Myocyte (in vitro differentiated cells): ENCODE results near the gene ATF6B. TPM values are rescaled to one million over a fixed set of nuclear protein-coding genes. Genes with fewer than 3 reads are reported as not detected.
A peak's percentile ranks its signal among the peaks of the same experiment; 100 is the strongest.
"Not testable (repeated sequence)": the region's sequence is repeated elsewhere in the genome, so short reads cannot be mapped to it uniquely, and the experiment has no call there.

Experiments
- DNase-seq: peaks from one replicate; pipeline ENCODE4 v3.0.0-alpha.2; 2012; ENCODE audit warnings: low read depth
- total RNA-seq: library from RNA; depleted of rRNA; stranded (reverse); fragments of >200 nt; gene quantifications from 2 replicates; pipeline ENCODE4 v1.2.3, GENCODE V29; 2014

ATF6B gene
- total RNA-seq, 1 donor from 2014 or later, result 26.4 TPM

DNA sequence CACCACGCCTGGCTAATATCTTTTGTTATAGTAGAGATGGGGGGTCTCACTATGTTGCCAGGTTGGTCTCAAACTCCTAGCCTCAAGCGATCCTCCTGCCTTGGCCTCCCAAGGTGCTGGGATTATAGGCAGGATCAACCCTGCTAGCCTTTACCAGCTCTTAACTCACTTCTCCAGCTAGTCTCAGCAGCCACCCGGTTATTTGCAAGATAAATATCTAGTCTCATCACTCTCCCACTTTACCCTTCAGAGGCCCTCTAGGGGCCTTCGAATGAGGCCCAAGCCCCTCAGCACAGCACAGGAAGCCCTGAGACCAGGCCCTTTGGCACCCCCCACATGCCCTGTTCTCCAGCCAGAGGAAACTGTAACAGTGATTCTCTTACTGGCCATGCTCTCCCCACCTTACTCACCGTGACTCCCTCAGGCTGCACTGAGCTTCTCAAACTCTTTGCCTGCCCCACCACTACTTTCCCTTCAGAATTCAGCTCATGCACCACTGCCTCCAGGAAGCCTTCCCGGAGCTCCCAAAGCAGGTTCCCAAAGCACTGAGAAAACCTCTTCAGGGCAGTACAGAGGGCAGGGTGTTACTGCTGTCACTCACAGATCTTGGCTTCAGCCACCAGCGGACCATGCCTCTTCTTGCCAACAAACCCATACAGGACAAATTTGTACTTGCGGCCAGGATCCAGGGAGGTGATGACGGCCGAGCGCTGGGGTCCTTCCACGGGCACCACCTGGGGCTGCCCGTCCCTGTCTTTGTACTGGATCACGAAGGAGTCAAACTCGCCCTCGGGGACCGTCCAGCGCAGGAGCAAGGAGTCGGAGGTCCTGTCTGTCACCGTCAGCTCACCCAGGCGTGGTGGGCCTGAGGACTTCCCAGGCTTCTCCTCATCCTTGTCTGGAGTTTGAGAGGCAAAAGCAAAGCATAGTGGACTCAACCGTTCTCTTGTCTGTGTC, 44.0 kb downstream of the ATF6B start:
- no peak for DNase-seq

DNA sequence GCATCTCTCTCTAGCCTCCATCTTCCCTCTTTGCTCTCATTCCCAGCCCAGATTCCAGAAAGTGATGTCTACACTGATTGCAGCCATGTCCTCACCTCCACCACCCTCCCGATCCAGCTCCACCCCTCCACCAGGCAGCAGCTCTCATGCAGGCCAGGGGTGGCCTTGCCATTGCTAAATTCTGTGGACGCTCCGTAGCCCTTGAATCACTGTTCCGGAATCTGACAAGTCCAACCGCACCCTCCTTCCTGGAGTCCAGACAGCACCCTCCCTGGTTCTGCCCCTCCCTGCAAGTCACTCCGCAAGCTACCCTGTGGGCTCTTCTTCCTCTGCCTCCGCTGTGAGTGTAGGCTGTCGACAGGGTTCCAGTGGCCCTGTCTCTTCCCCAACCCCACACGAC, 45.1 kb downstream of the ATF6B start:
- peak; percentile 88 for DNase-seq

DNA sequence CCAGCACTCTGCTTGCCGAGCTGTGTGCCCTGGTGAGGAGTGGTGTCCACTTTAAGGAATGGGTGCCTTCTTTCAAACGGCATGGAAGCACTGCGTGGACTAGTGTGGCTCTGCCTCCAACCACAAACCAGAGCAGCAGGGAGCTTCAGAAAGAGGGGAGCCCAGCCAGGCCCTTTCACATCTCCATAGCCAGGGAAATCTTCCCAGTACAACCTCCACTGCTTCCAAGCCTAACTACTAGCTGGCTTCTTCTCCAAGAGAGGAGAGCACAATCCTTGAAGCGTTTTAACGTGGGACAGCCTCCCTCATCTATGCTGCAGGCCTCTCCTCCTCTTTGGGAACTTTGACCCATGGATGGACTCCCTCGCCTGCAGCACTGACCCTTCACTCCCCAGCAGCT, 45.6 kb downstream of the ATF6B start:
- DNase-seq, result no peak

DNA sequence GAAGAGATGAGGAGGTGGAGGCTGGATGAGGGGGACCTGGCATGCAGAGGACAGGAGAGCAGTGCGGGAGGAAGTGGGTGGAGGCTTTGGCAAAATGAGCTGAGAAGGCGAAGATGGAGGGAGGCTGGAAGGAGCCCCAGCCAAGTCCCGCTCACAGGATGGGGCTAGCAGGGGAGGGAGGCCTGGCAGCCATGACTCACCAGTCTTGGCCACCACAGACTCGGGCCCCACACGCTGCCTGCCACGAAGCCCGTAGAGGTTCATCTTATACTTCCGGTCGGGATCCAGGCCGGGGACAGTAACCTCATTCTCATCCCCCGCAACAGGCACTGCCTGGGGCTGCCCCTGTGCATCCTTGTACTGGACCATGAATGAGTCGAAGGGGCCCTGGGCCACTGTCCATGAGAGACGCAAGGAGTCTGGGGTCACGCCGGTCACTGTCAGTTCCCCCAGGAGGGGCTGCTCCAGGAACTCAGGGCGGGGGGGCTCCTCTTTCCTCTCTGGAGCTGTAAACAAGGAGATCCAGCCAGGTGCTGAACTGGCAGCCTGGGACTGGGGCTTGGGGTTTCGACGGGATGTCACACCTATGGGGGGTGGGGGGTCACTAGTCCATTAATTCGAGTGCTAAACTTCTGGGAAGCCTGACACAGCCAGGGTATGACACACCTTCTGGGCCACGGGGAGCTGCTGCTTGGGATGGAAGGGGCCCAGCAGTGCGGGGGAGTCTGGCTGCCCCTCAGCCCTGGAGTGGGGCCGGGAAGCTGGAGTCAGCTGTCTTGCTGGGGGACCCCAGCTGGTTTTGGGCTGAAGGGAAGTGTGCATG, 46.7 kb downstream of the ATF6B start:
- DNase-seq, result peak; percentile 68

DNA sequence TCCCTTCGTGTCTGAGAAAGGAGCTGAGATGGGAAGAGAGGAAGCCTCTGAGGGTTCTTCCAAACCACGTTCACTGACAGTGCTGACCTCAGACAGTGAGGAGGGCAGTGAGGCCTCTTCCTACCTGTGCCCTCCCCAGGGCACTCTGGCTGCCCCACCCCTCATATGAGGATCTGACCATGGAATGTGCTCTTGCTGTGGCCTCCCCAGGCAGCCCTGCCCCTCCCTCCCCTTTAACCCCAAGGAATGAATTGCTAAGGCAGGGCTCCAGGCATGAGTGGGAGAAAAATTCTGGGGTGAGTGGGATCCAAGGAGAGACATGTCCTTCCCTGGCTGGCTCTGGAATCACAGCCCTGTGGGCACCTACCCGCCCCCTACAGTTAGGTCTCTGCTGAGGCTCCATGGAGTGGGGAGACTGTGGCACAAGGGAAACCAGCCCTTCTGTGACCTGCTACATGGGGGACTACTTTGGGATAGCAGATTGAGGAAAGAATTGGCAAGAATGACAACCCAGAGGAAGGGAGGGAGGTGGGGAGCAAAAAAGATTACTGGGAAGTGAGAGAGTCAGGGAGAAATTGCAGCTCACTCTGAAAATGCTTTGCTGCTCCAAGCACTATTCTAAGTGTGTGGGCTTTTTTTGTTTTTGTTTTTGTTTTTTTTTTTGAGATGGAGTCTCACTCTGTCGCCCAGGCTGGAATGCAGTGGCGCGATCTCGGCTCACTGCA, 48.3 kb downstream of the ATF6B start:
- DNase-seq, result no peak

DNA sequence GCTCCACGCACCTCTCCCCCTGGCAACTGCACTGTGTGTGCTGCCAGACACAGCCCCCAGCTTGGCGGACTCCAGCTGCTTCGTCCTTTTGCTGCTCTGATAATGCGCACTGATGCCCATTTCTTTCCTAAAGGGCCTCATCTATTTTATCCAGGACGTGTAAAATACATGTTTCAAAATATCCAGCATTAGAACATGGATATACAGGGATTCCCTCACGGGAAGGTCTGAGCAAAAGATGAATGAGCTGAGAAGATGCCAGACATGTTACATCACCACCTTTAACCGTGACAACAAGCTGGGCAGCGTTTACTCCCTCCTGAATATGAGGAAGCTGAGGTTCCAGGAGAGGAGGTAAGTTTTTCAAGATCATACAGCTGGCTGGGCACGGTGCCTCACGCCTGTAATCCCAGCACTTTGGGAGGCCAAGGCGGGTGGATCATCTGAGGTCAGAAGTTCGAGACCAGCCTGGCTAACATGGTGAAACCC, 51.7 kb downstream of the ATF6B start:
- peak; percentile 52 for DNase-seq

DNA sequence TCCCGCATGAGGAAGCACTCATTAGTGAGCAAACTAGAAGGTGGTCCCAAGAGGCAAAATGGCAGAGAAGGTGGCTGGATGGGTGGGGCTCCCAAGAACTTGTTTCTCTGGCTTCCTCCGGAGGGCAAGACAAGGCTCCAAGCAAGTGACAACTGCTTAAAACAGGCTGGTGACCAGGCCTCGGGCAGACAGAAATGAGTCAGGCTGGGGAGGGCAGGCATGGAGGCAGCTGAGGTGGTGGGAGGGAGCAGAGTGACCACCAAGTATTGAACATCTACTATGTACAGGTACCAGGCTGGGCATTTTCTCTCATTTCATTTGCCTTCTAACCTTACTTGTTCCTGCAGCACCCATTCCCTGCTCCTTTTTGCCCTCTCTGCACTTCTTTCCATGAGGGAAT, 52.3 kb downstream of the ATF6B start:
- DNase-seq, result peak; percentile 58

DNA sequence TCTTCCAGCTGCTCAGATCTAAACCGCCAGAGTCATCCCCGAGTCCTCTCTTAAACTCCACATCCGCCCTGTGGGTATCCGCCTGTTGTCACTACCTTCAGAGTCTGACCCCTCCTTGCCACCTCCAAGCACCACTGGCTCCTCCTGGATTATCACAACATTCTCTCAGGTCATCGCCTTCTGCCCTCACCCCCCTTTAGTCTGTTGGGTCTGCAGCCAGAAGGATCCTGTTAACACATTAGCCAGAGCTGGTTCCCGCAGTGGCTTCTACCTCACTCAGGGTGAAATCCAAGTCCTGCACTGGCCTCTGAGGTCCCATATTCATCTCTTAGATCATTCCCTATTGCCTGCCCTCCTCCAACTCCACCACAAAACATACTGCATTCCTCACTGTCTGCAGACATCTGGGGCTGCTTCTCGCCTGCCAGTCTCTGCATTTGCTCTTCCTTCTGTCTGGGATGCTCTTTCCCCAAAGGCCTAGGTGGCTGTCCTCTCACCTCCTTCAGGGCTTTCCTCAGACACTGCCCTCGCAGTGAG, 53.0 kb downstream of the ATF6B start:
- no peak for DNase-seq

DNA sequence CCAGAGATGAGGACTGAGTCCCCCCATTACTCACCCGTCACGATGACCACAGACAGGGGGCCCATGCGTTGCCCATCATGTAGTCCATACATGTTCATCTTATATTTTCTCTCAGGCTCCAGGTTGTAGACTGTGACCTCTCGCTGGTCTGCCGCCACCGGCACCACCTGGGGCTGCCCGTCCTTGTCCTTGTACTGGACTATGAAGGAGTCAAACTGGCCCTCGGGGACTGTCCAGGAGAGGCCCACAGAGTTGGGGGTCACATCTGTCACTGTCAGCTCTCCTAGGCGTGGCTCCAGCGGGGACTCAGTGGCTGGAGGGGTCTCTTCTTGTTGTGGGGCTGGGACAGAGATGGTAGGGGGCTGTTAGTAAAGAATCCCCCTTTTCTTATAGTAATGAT, 54.4 kb downstream of the ATF6B start:
- DNase-seq, result no peak

DNA sequence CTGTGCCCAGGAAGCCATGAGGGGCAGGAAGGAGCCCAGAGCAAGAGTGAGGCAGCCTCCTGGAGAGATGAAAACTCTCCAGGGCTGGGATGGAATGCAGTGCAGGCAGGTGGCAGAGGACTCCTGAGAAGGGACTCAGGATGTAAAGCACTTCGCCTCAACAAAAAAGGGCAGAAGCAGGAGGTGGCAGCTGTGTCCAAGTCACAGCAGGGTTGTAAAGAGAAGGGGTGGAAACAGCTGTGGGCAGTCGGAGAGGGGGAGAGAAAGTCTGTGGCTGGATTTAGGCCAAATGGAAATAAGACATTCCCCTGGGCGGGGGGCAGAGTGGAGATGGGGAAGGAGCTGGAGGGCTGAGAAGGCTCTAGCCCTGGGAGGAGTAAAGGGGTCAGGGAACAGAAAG, 54.9 kb downstream of the ATF6B start:
- no peak for DNase-seq

DNA sequence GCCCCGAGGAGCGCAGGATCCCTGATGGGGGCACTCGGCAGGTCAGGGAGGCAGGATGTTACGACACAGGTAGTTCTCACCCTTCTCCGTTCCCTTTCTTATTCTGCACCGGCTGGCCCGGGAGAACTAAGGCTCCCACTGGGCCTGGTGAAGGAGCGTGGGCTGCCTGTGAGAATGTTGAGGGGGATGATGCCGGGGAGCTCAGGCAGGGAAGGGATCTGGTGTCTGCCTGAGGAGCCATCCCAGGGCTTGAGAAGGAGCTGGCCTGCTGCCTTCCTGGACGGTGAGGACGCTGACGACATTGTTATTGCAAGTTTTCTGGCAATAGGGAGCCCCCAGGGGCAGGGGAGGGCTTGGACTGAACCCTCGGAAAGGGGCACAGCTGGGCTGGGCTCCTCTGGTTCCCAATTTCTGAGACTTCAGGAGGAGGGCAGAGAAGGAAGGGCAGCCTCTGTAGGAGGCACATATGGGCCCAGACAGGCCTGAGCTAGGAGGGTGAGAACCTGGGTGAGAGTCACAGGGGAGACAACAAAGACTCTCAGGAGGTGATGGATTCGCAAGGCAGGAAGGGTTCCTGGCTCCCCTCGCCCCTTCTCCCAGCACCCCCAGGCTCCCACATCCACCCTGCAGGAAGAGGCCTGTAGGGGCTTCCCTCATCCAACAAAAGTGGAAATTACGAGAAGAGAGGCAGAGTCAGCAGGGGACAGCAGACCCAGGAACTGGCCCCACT, 57.1 kb downstream of the ATF6B start:
- DNase-seq, result no peak

DNA sequence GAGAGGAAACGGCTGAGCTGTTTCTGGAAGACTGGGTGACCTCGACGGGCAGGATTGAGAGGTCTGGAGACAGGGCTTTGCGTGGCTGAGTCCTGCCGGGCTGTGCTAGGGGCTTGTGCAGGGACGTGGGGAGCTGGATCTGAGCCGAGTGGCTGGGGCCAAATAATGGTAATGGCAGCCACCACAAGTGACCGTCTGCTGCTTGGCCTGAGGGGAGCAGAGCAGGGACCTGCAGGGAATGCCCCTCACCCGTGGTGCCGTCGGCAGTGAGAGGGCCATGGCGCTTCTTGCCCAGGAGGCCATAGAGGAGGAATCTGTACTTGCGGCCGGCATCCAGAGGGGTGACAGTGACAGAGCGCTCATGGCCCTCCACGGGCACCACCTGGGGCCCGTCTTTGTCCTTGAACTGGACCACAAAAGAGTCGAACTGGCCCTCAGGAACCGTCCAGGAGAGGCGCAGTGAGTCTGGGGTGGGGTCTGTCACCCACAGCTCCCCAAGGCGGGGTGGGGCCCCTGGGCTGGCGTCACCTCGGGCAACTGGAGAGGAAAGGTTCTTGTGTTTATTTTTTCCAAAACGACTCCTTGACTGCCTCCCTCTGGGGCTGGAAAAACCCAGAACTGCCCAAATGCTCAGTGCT, 58.0 kb downstream of the ATF6B start:
- DNase-seq, result no peak

DNA sequence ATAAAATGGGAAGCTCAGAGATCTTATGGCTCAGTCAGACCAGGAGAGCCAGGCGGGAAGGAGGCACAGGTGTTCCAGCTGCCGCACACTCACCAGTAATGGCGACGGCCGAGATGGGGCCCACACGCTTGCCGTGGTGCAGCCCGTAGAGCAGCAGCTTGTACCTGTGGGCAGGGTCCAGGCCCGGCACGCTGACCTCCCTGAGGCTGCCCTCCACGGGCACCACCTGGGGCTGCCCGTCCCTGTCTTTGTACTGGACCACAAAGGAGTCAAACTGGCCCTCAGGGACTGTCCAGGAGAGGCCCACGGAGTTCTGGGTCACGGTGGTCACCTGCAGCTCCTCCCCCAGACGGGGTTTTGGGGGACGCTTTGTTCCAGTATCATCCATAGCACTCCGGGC, 58.6 kb downstream of the ATF6B start:
- DNase-seq, result no peak

DNA sequence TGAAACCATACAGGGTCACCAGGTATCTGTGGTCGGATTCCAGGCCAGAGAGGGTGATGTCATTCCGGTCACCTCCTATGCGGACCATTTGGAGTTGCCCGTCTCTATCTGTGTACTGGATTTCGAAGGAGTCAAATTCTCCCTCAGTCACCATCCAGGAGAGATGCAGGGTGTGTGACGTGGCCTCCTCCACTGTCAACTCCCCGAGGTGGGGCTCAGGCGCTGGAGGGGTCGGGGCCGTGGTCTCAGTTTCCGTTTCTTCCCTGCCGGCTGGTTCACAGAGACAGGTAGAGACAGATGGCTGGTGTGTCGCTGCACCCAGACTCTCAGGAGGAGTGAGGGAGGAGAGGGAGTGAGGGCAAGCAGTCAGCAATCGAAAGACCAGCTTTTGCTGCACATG, 59.2 kb downstream of the ATF6B start:
- DNase-seq, result no peak

DNA sequence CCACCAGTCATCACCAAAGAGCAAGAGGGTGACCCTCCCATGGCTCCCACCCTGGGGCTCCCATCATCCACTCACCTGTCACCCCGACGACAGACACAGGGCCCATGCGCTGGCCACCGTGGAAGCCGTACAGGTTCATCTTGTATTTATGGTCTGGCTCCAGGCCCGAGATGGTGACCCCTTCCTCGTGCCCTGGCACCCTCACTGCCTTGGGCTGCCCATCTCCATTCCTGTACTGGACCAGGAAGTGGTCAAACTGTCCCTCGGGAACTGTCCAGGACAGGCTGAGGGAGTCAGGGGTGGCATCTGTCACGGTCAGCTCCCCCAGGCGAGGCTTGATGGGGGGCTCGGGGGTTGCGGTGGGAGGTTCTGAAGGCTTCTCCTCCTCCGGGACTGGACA, 59.7 kb downstream of the ATF6B start:
- not testable (repeated sequence) for DNase-seq

DNA sequence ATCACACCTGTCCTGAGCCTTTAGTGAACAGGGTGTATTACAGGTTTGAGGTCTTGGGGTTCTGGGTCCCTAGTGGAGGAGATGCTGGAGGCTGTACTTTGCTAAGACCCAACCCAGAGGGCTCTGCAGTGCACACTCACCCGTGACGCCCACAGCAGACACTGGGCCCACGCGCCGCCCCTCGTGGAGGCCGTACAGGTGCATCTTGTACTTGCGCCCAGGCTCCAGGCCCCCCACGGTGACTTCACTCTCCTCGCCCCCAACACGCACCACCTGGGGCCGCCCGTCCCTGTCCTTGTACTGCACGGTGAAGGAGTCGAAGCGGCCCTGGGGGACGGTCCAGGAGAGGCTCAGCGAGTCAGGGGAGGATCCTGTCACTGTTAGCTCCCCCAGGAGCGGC, 60.5 kb downstream of the ATF6B start:
- not testable (repeated sequence) for DNase-seq
